UCSD-AML1 (cell line): Measurements from ENCODE around the gene CNIH1.

Experiments used
- DNase-seq: peaks from one replicate; lab custom pipeline; 2025; ENCODE audit not compliant: unreplicated experiment; lab: John Stamatoyannopoulos, UW

CNIH1 gene

GRCh38 chr14:54440873-54441868 lies at the start of gene CNIH1:
CNIH1 (minus strand) TSS chr14:54441374; CDS start chr14:54441327, 47 bp downstream.
- DNase-seq: peak; percentile 94

GRCh38 chr14:54490445-54491175 lies 49.4 kb upstream of the CNIH1 start:
- no peak for DNase-seq

- DNase-seq: no peak
Measured at GRCh38 chr14:54489731-54490444, 48.7 kb upstream of the CNIH1 start.

GRCh38 chr14:54489318-54489683 lies 48.1 kb upstream of the CNIH1 start:
- no peak for DNase-seq

- peak; percentile 92 for DNase-seq
Measured at GRCh38 chr14:54488646-54489317, 47.6 kb upstream of the CNIH1 start, which contains the start of gene GMFB. GMFB (minus strand) TSS chr14:54488980; CDS start chr14:54488927, 53 bp downstream.

GRCh38 chr14:54488318-54488645 lies 47.1 kb upstream of the CNIH1 start:
- no peak for DNase-seq

- no peak for DNase-seq
Measured at GRCh38 chr14:54487771-54488170, 46.6 kb upstream of the CNIH1 start.

- DNase-seq: no peak
Measured at GRCh38 chr14:54486685-54487084, 45.5 kb upstream of the CNIH1 start.

- no peak for DNase-seq
Measured at GRCh38 chr14:54483846-54484245, 42.7 kb upstream of the CNIH1 start.

- DNase-seq: no peak
Measured at GRCh38 chr14:54483073-54483745, 42.0 kb upstream of the CNIH1 start.

GRCh38 chr14:54481695-54482094 lies 40.5 kb upstream of the CNIH1 start:
- no peak for DNase-seq

GRCh38 chr14:54480830-54481562 lies 39.8 kb upstream of the CNIH1 start:
- no peak for DNase-seq

- no peak for DNase-seq
Measured at GRCh38 chr14:54478636-54479215, 37.6 kb upstream of the CNIH1 start.

GRCh38 chr14:54475911-54476310 lies 34.7 kb upstream of the CNIH1 start:
- no peak for DNase-seq

- no peak for DNase-seq
Measured at GRCh38 chr14:54475187-54475899, 34.2 kb upstream of the CNIH1 start.

- DNase-seq: no peak
Measured at GRCh38 chr14:54474232-54474793, 33.1 kb upstream of the CNIH1 start.

- DNase-seq: no peak
Measured at GRCh38 chr14:54472315-54472714, 31.1 kb upstream of the CNIH1 start.

- DNase-seq: no peak
Measured at GRCh38 chr14:54471641-54472040, 30.5 kb upstream of the CNIH1 start.
